HEK293T (cell line): ENCODE data around the gene ITPKB.
A peak's percentile ranks its signal among the peaks of the same experiment; 100 is the strongest.
"Not testable (repeated sequence)": the region's sequence is repeated elsewhere in the genome, so short reads cannot be mapped to it uniquely, and the experiment has no call there.

Experiments
- CTCF ChIA-PET: fragments of 350-600 bp; formaldehyde crosslinking; extraction: SDS; loops from one replicate; lab custom pipeline; 2021; ENCODE audit warnings: antibody characterized with exemption, inconsistent platforms; lab: Yijun Ruan, JAX
- POLR2A ChIA-PET: fragments of 350-600 bp; formaldehyde crosslinking; extraction: SDS; loops from one replicate; lab custom pipeline; 2020; ENCODE audit warnings: antibody characterized with exemption, inconsistent platforms; lab: Yijun Ruan, JAX
- DNase-seq: peaks from one replicate; pipeline ENCODE4 v3.0.0; 2012; ENCODE audit warnings: mixed read lengths; ENCODE audit errors: extremely low spot score
- ARNT ChIP-seq: fragments of 450-650 bp; IDR thresholded peaks from 2 replicates; pipeline ENCODE4 v1.6.1; 2017; ENCODE audit warnings: mild to moderate bottlenecking
- BHLHE40 ChIP-seq: fragments of 450-650 bp; IDR thresholded peaks from 2 replicates; pipeline ENCODE4 v1.6.1; 2016; ENCODE audit warnings: mild to moderate bottlenecking, moderate library complexity, borderline replicate concordance
- CTBP1 ChIP-seq: fragments of 450-650 bp; IDR thresholded peaks from 2 replicates; pipeline ENCODE4 v1.6.1; 2016; ENCODE audit warnings: borderline replicate concordance
- ELF4 ChIP-seq: fragments of 450-650 bp; IDR thresholded peaks from 2 replicates; pipeline ENCODE4 v1.6.1; 2017; ENCODE audit warnings: antibody characterized with exemption
- FOXA1 ChIP-seq: fragments of 450-650 bp; IDR thresholded peaks from 2 replicates; pipeline ENCODE4 v1.6.1; 2016; ENCODE audit warnings: mild to moderate bottlenecking
- FOXK2 ChIP-seq: fragments of 450-650 bp; IDR thresholded peaks from 2 replicates; pipeline ENCODE4 v1.6.1; 2016; ENCODE audit warnings: mild to moderate bottlenecking
- FOXM1 ChIP-seq: fragments of 450-650 bp; IDR thresholded peaks from 2 replicates; pipeline ENCODE4 v1.6.1; 2017; ENCODE audit warnings: mild to moderate bottlenecking, borderline replicate concordance
- HDGF ChIP-seq: fragments of 450-650 bp; IDR thresholded peaks from 2 replicates; pipeline ENCODE4 v1.6.1; 2017; ENCODE audit warnings: antibody characterized with exemption, borderline replicate concordance
- L3MBTL2 ChIP-seq: fragments of 450-650 bp; conservative IDR thresholded peaks from 2 replicates; pipeline ENCODE4 v1.6.1; 2016; ENCODE audit warnings: mild to moderate bottlenecking
- LEF1 ChIP-seq: fragments of 450-650 bp; IDR thresholded peaks from 2 replicates; pipeline ENCODE4 v1.6.1; 2017; ENCODE audit warnings: mild to moderate bottlenecking, borderline replicate concordance
- NFRKB ChIP-seq: fragments of 450-650 bp; IDR thresholded peaks from 2 replicates; pipeline ENCODE4 v1.6.1; 2016; ENCODE audit warnings: mild to moderate bottlenecking, moderate library complexity
- PKNOX1 ChIP-seq: fragments of 450-650 bp; IDR thresholded peaks from 2 replicates; pipeline ENCODE4 v1.6.1; 2016
- SP1 ChIP-seq: fragments of 450-650 bp; IDR thresholded peaks from 2 replicates; pipeline ENCODE4 v1.6.1; 2017
- SUZ12 ChIP-seq: fragments of 450-650 bp; IDR thresholded peaks from 2 replicates; pipeline ENCODE4 v1.6.1; 2016; ENCODE audit warnings: mild to moderate bottlenecking
- TARDBP ChIP-seq: fragments of 450-650 bp; IDR thresholded peaks from 2 replicates; pipeline ENCODE4 v1.6.1; 2016
- ZNF384 ChIP-seq: fragments of 450-650 bp; IDR thresholded peaks from 2 replicates; pipeline ENCODE4 v1.6.1; 2016

Gene ITPKB

GRCh38 chr1:226725897-226726267 is 13.2 kb downstream of the ITPKB start:
- POLR2A ChIA-PET: interaction anchor here (1.5 kb wide), 1 partner anchor 23 kb away, joined by 4 read pairs; no protein-coding TSS in a partner anchor
- no peak for TF ChIP-seq ELF4
- no peak for TF ChIP-seq SUZ12
- no peak for TF ChIP-seq TARDBP
- no peak for TF ChIP-seq CTBP1
- no peak for TF ChIP-seq SP1
- TF ChIP-seq ZNF384: no peak
- no peak for TF ChIP-seq FOXK2
- TF ChIP-seq PKNOX1: no peak
- no peak for TF ChIP-seq LEF1
- CTCF ChIA-PET: interaction anchor here (0.8 to 1.2 kb wide), 2 partner anchors 9 to 13 kb away, joined by 3 read pairs; partner anchors contain the start of gene ITPKB
- no peak for DNase-seq

DNA sequence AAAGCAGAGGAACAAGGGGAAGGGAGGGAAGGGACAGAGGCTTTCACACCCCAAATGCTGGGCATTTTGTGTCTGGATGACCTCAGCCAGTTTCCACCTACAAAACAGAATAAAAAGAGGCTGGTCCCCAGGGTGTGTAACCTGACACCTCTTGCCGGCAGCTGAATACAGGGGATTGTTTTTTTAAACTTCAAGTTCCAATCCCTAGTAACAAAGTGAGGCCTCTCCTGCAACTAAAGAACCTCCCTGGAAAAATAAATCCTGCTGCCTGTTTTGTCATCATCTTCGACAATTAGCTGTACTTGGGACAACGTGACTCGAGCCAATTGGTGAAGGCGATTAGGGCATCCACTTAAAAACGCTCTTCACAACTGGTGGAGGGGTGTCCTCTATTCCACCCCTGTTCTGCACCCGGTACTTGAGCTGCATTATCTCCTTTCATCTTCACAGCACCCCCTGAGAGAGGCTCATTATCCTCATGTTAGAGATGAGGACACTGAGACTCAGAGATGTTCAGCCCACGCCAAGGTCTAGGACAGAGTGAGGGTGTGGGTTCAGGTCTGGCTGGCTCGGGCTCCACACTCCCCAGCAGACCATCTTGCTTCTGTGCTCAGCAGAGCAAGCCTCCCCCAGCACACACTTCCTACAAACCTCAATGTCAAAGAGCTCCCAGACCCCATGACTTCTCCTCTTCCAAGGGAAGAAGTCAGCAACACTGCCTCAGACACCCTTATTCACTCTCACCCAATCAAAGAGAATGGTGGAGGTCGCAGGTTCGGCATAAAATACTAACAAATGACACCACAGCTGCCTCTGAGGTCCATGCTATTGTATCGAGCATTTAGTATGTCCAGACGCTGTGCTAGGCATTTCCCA is 15.2 kb downstream of the ITPKB start:
- peak; percentile 77 for DNase-seq
- POLR2A ChIA-PET: interaction anchor here (1.0 to 1.9 kb wide), 5 partner anchors 10 to 213 kb away, joined by 3 to 7 read pairs (median 4); partner anchors contain the start of gene PSEN2
- CTCF ChIA-PET: interaction anchor here (1.4 kb wide), 1 partner anchor 10 kb away, joined by 3 read pairs; no protein-coding TSS in a partner anchor
- TF ChIP-seq NFRKB (no peak), FOXA1 (no peak), PKNOX1 (no peak; the same call in 1 of the 2 replicates), ZNF384 (no peak; the same call in 1 of the 2 replicates), L3MBTL2 (0 out of 2 replicates have a peak, but pooled peaks have one; percentile 79)

DNA sequence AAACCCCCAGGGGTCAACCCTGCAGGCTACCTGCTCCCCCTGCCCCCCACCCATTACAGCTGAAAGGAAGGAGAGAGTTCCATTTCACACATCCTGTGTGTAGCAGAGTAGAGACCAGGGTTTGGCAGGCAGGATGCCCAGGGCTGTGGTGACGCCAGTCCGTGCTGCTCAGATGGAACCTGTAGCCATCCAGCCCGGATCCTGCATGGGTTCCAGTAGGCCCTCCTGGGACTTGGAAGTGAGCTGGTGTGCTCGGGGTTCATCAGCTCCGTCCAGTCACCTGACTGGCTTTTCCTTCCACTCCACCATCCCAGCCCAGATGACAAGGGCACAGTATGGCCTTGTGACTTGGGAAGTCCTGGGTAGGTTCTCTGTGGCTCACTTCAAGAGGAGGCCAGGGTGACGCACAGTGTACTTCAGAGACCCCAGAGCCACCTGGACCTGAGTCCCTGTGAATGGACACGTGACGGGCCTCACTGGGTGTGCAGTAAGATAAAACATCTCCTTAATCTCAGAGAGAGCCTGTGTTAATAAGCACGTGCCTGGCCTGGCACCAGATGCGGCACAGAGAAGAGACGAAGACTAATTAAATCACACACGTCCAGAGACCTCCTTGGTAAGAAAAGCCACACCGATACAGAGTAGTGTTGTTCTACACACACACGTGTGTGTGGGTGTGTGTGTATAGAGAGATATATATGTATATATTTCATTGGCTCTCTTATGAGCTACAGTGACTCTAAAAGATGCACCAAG is 16.0 kb downstream of the ITPKB start:
- ChIA-PET CTCF (interaction anchor here (0.6 to 1.4 kb wide), 3 partner anchors 10 to 59 kb away, joined by 3 to 4 read pairs (median 3); no protein-coding TSS in a partner anchor), POLR2A (interaction anchor here (1.0 to 1.9 kb wide), 7 partner anchors 11 to 214 kb away, joined by 3 to 7 read pairs (median 4); partner anchors contain the start of gene PSEN2)
- no peak for TF ChIP-seq PKNOX1
- no peak for TF ChIP-seq FOXA1
- no peak for TF ChIP-seq ZNF384
- TF ChIP-seq ARNT: no peak
- no peak for TF ChIP-seq ELF4
- TF ChIP-seq L3MBTL2: peak; percentile 94
- TF ChIP-seq HDGF: 0 out of 2 replicates have a peak, but pooled peaks have one; percentile 34
- no peak for TF ChIP-seq FOXK2
- no peak for TF ChIP-seq BHLHE40
- TF ChIP-seq SP1: no peak
- TF ChIP-seq CTBP1: no peak
- no peak for TF ChIP-seq FOXM1
- TF ChIP-seq LEF1: no peak
- no peak for TF ChIP-seq SUZ12
- no peak for TF ChIP-seq NFRKB
- no peak for TF ChIP-seq TARDBP

DNA sequence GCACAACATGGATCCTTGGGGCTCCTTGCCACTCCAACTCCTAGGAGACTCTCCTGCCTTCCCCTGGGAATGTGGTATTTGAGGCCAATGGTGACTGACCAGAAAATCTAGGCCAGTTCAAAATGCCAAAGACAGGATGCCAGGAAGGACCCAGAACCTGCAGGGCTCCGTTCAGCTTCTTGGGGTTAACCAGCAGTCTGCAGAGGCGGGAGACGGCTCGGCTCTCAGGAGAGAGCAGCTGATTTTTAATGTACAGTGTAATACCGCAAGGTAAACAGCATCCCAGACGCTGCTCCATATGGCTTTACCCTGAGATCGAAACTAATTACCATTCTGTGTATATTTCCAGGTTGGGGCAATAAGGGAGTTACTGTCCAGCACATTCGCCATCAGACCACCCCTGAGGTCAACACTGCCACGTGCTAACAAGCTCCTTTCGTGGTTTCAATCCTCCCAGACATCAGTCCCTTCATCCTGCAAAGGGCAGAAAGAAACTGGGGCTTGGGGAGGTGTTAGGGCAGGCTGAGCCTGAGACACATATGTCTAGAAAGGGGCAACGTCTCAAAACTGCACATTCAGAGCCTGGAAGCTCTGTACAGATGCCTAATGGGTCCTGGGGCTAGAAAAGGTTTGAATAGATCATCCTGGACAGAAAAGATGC is 16.7 kb downstream of the ITPKB start:
- TF ChIP-seq SUZ12: no peak
- TF ChIP-seq L3MBTL2: no peak; the same call in 1 of the 2 replicates
- DNase-seq: no peak
- ChIA-PET POLR2A (interaction anchor here (1.1 to 1.9 kb wide), 3 partner anchors 11 to 20 kb away, joined by 3 to 7 read pairs (median 4); no protein-coding TSS in a partner anchor), CTCF (interaction anchor here (0.5 to 1.4 kb wide), 4 partner anchors 11 to 58 kb away, joined by 3 to 5 read pairs (median 4); no protein-coding TSS in a partner anchor)

More for the DNA sequence above, 16.0 kb downstream of the ITPKB start:
- DNase-seq: no peak

DNA sequence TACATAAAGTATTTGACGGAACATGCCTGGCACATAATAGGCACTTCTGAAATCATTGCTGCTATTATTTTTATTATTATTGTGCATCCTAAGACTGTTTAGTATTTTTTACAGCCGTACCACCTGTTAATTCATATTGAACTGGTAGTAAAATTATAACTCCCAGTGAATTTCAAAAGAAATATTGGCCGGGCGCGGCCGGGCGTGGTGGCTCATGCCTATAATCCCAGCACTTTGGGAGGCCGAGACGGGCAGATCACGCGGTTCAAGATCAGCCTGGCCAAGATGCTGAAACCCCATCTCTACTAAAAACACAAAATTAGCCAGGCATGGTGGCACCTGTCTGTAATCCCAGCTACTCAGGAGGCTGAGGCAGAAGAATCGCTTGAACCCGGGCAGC is 18.5 kb downstream of the ITPKB start:
- DNase-seq, CTCF ChIA-PET, POLR2A ChIA-PET: not testable (repeated sequence)
